Effector memory CD4-positive, alpha-beta T cell (primary cell): Measurements from ENCODE around the gene PSENEN.

ENCODE experiments used
- DNase-seq, 3 donors: peaks; one replicate each; pipeline ENCODE4 v3.0.0-alpha.2; 2020
- H3K27ac ChIP-seq: 2 replicates; pipeline ENCODE4 v1.7.0; 2013; ENCODE audit warnings: mild to moderate bottlenecking, low read length, moderate library complexity; ENCODE audit not compliant: insufficient read depth, poor library complexity, severe bottlenecking
- H3K27me3 ChIP-seq: replicated peaks from 2 replicates; pipeline ENCODE4 v1.7.0; 2013; ENCODE audit warnings: mild to moderate bottlenecking, low read length; ENCODE audit not compliant: insufficient read depth, control insufficient read depth, poor library complexity, severe bottlenecking
- H3K36me3 ChIP-seq: 2 replicates; pipeline ENCODE4 v1.7.0; 2013; ENCODE audit warnings: mild to moderate bottlenecking, low read length, moderate library complexity; ENCODE audit not compliant: control insufficient read depth, insufficient read depth
- H3K4me1 ChIP-seq: 2 replicates; pipeline ENCODE4 v1.7.0; 2013; ENCODE audit warnings: low read length, mild to moderate bottlenecking; ENCODE audit not compliant: control insufficient read depth, insufficient read depth, poor library complexity, severe bottlenecking
- H3K4me3 ChIP-seq: 2 replicates; pipeline ENCODE4 v1.7.0; 2013; ENCODE audit warnings: low read length, low read depth, mild to moderate bottlenecking; ENCODE audit not compliant: insufficient read depth, poor library complexity, severe bottlenecking
- H3K9me3 ChIP-seq: 2 replicates; pipeline ENCODE4 v1.7.0; 2013; ENCODE audit warnings: mild to moderate bottlenecking, low read length, moderate library complexity; ENCODE audit not compliant: control insufficient read depth

The PSENEN gene

GRCh38 chr19:35750167-35750566, 4.7 kb downstream of the PSENEN start:
- Histone ChIP-seq H3K27me3 (no peaks in the 10 kb centered on the region), H3K36me3 (peaks cover 22% of the 10 kb centered on the region), H3K27ac (no peak overlapping the region), H3K9me3 (no peaks in the 10 kb centered on the region), H3K4me3 (no peak overlapping the region), H3K4me1 (peaks cover 15% of the 10 kb centered on the region)
- no peak for DNase-seq

DNA sequence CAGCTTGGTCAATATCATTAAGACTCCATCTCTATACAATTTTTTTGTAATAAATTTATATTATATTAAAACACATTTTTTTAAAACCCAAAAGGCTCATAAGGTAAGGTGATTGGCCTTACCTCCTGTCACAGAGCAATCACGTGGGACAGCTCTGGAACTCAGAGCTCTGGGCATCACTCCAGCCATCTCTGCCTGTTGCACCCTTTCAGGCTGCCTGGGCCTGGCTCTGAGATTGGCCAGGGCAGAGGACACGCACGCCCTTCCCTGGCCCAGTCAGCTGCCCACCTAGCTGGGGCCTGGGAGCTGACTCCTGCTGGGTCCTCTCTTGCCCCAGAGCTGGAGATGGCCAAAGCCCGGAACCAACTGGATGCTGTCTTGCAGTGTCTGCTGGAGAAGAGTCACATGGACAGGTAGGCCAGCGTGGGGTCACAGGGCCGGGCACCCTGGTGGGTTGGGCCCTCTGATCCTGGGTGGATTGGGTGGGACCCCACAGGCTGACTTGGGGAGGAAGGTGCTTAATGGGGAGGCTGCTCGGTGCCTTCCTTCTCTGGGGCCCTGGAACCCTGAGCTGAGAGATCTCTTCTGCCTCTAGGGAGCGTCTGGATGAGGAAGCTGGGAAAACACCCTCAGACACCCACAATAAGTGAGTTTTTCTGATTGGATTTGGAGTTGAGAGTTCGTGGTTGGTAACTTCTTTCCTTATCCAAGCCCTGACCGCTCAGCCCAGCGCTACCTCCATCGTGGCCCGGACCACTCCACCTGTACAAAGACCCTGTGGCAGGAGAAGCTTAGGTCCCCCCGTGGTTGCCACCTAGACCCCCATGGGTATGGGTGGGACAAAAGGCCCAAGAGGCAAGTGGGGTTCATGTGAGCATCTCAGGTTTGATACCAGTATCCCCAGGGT, 6.6 kb downstream of the PSENEN start:
- Histone ChIP-seq H3K36me3 (peaks cover 22% of the 10 kb centered on the region), H3K9me3 (no peaks in the 10 kb centered on the region), H3K27ac (no peak overlapping the region), H3K4me3 (no peak overlapping the region), H3K27me3 (no peaks in the 10 kb centered on the region), H3K4me1 (peaks cover 20% of the 10 kb centered on the region)
- DNase-seq = no peak

DNA sequence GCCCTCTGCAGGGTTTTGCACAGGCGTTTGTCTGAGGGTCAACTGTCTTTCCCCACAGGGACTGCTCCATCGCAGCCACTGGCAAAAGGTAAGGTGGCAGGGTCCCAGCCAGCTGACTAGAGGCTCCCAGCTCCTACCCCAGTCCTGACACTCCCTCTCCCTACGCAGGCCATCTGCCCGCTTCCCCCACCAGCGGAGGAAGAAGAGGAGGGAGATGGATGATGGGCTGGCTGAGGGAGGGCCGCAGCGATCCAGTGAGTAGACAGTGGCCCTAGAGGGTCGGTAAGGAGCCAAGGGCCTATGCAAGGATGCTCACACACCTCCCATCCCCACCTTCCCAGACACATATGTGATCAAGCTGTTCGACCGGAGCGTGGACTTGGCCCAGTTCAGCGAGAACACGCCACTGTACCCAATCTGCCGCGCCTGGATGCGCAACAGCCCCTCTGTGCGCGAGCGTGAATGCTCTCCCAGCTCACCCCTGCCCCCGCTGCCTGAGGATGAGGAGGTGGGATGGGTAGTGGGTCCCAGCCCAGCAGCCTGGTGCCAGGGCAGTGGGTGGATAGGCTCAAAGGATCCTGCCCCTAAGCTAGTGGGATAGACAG, 7.4 kb downstream of the PSENEN start:
- H3K36me3 ChIP-seq = peaks cover 22% of the 10 kb centered on the region
- no peaks in the 10 kb centered on the region for H3K27me3 ChIP-seq
- DNase-seq = no peak
- no peak overlapping the region for H3K27ac ChIP-seq
- H3K9me3 ChIP-seq = no peaks in the 10 kb centered on the region
- no peak overlapping the region for H3K4me3 ChIP-seq
- peaks cover 24% of the 10 kb centered on the region for H3K4me1 ChIP-seq

DNA sequence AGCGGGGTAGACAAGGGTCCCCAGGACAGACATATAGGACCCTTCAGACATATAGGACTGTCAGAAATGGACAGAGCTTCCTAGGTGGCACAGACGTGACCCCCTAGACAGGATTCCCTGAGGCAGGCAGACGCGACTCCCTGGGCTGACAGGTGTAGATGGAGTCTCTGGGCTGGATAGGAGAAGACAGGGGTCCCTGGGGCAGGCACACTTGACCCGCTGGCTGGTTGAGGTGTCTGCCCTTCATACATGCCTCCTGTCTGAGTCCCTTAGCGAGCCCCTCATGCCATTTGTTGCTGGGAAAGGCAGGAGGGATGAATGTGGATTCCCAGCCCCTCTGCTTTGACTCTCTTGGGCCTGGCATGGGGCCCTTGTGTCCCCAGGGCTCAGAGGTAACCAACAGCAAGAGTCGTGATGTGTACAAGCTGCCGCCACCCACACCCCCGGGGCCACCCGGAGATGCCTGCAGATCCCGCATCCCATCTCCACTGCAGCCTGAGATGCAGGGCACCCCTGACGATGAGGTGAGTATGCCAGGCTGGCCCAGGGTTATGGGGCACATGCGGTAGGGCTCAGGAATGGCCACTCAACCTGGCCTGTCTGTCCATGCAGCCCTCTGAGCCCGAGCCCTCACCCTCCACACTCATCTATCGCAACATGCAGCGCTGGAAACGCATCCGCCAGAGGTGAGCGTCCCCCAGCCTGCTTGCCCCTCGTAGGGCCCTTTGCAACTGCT, 8.4 kb downstream of the PSENEN start:
- Histone ChIP-seq H3K9me3 (no peaks in the 10 kb centered on the region), H3K36me3 (peaks cover 22% of the 10 kb centered on the region), H3K27ac (no peak overlapping the region), H3K4me3 (no peak overlapping the region), H3K4me1 (peaks cover 26% of the 10 kb centered on the region), H3K27me3 (no peaks in the 10 kb centered on the region)
- no peak for DNase-seq

GRCh38 chr19:35754370-35755130, 9.1 kb downstream of the PSENEN start:
- no peak overlapping the region for H3K27ac ChIP-seq

DNA sequence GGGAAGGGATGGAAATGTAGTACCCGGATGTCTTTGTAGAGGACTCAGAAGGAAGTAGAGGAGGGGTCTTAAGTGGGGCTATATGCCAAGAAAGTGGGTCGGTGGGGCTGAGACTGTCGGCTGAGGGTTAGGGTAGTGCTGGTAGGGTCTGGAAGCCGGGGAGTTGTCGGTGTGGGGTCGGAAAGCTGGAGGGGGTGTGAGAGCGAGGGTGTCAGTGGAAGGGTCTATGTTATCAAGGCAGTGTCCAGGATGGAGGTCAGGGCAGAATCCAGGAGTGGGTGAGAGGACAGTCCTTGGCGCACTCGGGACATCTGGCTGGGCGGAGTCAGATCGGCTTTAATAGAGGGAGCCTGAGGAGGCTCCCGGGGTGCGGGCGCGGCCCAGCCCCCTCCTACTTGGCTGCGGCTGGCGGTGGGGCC, 9.7 kb downstream of the PSENEN start:
- Histone ChIP-seq H3K4me1 (peaks cover 28% of the 10 kb centered on the region), H3K27me3 (no peaks in the 10 kb centered on the region)

More at GRCh38 chr19:35754370-35755130, 9.1 kb downstream of the PSENEN start:
- Histone ChIP-seq H3K4me3 (no peak overlapping the region), H3K36me3 (peaks cover 22% of the 10 kb centered on the region), H3K27me3 (no peaks in the 10 kb centered on the region), H3K9me3 (no peaks in the 10 kb centered on the region), H3K4me1 (peaks cover 28% of the 10 kb centered on the region)
- DNase-seq = no peak

GRCh38 chr19:35755550-35756376, 10.3 kb downstream of the PSENEN start:
- H3K9me3 ChIP-seq = no peaks in the 10 kb centered on the region
- peaks cover 28% of the 10 kb centered on the region for H3K4me1 ChIP-seq
- no peak overlapping the region for H3K4me3 ChIP-seq
- H3K36me3 ChIP-seq = peaks cover 22% of the 10 kb centered on the region
- no peaks in the 10 kb centered on the region for H3K27me3 ChIP-seq
- peak; percentile 37 to 45 (median 45) for DNase-seq
- H3K27ac ChIP-seq = no peak overlapping the region

More for the DNA sequence above, 9.7 kb downstream of the PSENEN start:
- Histone ChIP-seq H3K4me3 (no peak overlapping the region), H3K36me3 (peaks cover 22% of the 10 kb centered on the region), H3K27ac (no peak overlapping the region), H3K9me3 (no peaks in the 10 kb centered on the region)
- DNase-seq = no peak

- no peak within 1 kb of the TSS for H3K27ac ChIP-seq
- peaks cover 28% of the 10 kb centered on the region for H3K4me1 ChIP-seq
- no peaks in the 10 kb centered on the region for H3K27me3 ChIP-seq
- no peaks in the 10 kb centered on the region for H3K9me3 ChIP-seq
- H3K4me3 ChIP-seq = peak within 1 kb of the TSS; percentile 37
- peaks cover 22% of the 10 kb centered on the region for H3K36me3 ChIP-seq
- no peak for DNase-seq
Observed at GRCh38 chr19:35756377-35757230, 11.2 kb downstream of the PSENEN start, which contains the start of gene HSPB6. HSPB6 (minus strand) TSS chr19:35757029; CDS start chr19:35757008, 21 bp downstream.
